Thyroid gland (tissue), 4 donors: ENCODE data around the gene IKZF1.

ENCODE experiments used
- POLR2A ChIP-seq, 2 donors: fragments of 450-650 bp; IDR thresholded peaks; one replicate each; pipeline ENCODE4 v1.6.1; 2017; ENCODE audit warnings: antibody characterized with exemption in 2 of 2, mild to moderate bottlenecking in 2 of 2, moderate library complexity in 1 of 2
- TF ChIP-seq, protein P1 (sequence below), 6 experiments: fragments of 200-600 bp in 3 of 6; fragments of 450-650 bp in 3 of 6; sonication (generic) in 3 of 6; IDR thresholded peaks; one replicate each; pipeline ENCODE4 v1.5.1; 2016 to 2019; ENCODE audit warnings: antibody characterized with exemption in 6 of 6, mild to moderate bottlenecking in 2 of 6, inconsistent platforms in 1 of 6, moderate library complexity in 1 of 6

DNA sequence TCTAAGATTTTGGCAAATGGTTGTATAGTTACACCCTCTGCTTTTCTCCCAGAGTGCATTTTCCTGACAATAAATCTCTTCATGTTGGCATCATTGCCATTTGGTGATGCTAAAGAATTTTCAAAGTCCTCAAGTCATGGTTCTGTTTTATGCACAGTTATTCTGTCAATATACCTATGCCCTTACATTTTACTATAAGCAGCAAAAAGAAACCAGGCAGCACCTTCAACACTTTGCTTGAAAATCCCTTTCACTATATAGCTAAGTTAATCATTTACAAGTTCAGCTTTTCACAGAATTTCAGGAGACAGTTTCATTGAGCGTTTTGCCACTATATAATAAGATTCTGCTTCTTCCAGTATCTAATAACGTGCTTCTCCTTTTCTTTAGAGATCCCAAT, 123.0 kb downstream of the IKZF1 start:
- TF ChIP-seq, protein P1, sequence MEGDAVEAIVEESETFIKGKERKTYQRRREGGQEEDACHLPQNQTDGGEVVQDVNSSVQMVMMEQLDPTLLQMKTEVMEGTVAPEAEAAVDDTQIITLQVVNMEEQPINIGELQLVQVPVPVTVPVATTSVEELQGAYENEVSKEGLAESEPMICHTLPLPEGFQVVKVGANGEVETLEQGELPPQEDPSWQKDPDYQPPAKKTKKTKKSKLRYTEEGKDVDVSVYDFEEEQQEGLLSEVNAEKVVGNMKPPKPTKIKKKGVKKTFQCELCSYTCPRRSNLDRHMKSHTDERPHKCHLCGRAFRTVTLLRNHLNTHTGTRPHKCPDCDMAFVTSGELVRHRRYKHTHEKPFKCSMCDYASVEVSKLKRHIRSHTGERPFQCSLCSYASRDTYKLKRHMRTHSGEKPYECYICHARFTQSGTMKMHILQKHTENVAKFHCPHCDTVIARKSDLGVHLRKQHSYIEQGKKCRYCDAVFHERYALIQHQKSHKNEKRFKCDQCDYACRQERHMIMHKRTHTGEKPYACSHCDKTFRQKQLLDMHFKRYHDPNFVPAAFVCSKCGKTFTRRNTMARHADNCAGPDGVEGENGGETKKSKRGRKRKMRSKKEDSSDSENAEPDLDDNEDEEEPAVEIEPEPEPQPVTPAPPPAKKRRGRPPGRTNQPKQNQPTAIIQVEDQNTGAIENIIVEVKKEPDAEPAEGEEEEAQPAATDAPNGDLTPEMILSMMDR (IDR thresholded peaks at IDR 0.05): no peak
- no peak for TF ChIP-seq POLR2A (IDR thresholded peaks at IDR 0.05)
